Esophagus mucosa (tissue), 1 donor: ENCODE measurements around the gene IGLL5. TPM values are rescaled to one million over a fixed set of nuclear protein-coding genes. Genes with fewer than 3 reads are reported as not detected.

ENCODE experiments used
- ATAC-seq: fragments of 200-7000 bp; cut with Tn5 transposase; one replicate; pipeline ENCODE4 v1.9.1; 2020
- total RNA-seq: library from RNA; stranded (reverse); gene quantifications from one replicate; pipeline ENCODE4 v1.2.4, GENCODE V29; 2023
- donor health status: DM: yes; HTN: yes; CAD: no.

The IGLL5 gene
- total RNA-seq, 1 donor from 2014 or later = 1.8 TPM

GRCh38 chr22:22927888-22928665 is 40.5 kb downstream of the IGLL5 start:
- no peak for ATAC-seq

GRCh38 chr22:22928666-22929380 is 41.2 kb downstream of the IGLL5 start:
- peak; percentile 72 for ATAC-seq

GRCh38 chr22:22929381-22930221 is 42.0 kb downstream of the IGLL5 start:
- ATAC-seq = no peak

GRCh38 chr22:22930222-22930497 is 42.5 kb downstream of the IGLL5 start:
- ATAC-seq = no peak

- no peak for ATAC-seq
These were observed 43.2 kb downstream of the IGLL5 start for GRCh38 chr22:22930571-22931556.

- no peak for ATAC-seq
These were observed 44.1 kb downstream of the IGLL5 start for GRCh38 chr22:22931557-22932270.

GRCh38 chr22:22932512-22932941 is 44.9 kb downstream of the IGLL5 start:
- no peak for ATAC-seq

- no peak for ATAC-seq
These were observed 45.6 kb downstream of the IGLL5 start for GRCh38 chr22:22933100-22933806.

GRCh38 chr22:22933807-22934542 is 46.4 kb downstream of the IGLL5 start:
- ATAC-seq = no peak

- peak; percentile 13 for ATAC-seq
These were observed 47.0 kb downstream of the IGLL5 start for GRCh38 chr22:22934543-22935055.

- no peak for ATAC-seq
These were observed 47.5 kb downstream of the IGLL5 start for GRCh38 chr22:22935056-22935545.

GRCh38 chr22:22935546-22936157 is 48.0 kb downstream of the IGLL5 start:
- peak; percentile 67 for ATAC-seq

GRCh38 chr22:22936180-22936914 is 48.7 kb downstream of the IGLL5 start:
- ATAC-seq = no peak

GRCh38 chr22:22936915-22937656 is 49.5 kb downstream of the IGLL5 start:
- no peak for ATAC-seq

- ATAC-seq = no peak
These were observed 50.4 kb downstream of the IGLL5 start for GRCh38 chr22:22937894-22938480.

GRCh38 chr22:22938672-22939587 is 51.3 kb downstream of the IGLL5 start:
- no peak for ATAC-seq
